ENCODE data around the gene UBE2E2.

UBE2E2 gene

GRCh38 chr3:23193831-23194230, 9.3 kb upstream of the UBE2E2 start:
- no peak for DNase-seq (ENCODE audit: low read depth)

GRCh38 chr3:23198801-23199200, 4.3 kb upstream of the UBE2E2 start:
- DNase-seq (ENCODE audit: low read depth), result no peak

- no peak for DNase-seq (ENCODE audit: low read depth)
Measured at GRCh38 chr3:23199649-23200048, 3.5 kb upstream of the UBE2E2 start.

- DNase-seq (ENCODE audit: low read depth), result no peak
Measured at GRCh38 chr3:23201154-23201838, 1.8 kb upstream of the UBE2E2 start.

- DNase-seq (ENCODE audit: low read depth), result peak; percentile 6
Measured at GRCh38 chr3:23202203-23202920, 765 bp upstream of the UBE2E2 start.

GRCh38 chr3:23203708-23204330, 692 bp downstream of the UBE2E2 start:
- DNase-seq (ENCODE audit: low read depth), result no peak

GRCh38 chr3:23206366-23206765, 3.2 kb downstream of the UBE2E2 start:
- no peak for DNase-seq (ENCODE audit: low read depth)

GRCh38 chr3:23209103-23209502, 6.0 kb downstream of the UBE2E2 start:
- DNase-seq (ENCODE audit: low read depth), result no peak

- DNase-seq (ENCODE audit: low read depth), result no peak
Measured at GRCh38 chr3:23209747-23210487, 6.8 kb downstream of the UBE2E2 start.

- DNase-seq (ENCODE audit: low read depth), result no peak
Measured at GRCh38 chr3:23213813-23214212, 10.7 kb downstream of the UBE2E2 start.

- no peak for DNase-seq (ENCODE audit: low read depth)
Measured at GRCh38 chr3:23217872-23218554, 14.9 kb downstream of the UBE2E2 start.

- DNase-seq (ENCODE audit: low read depth), result no peak
Measured at GRCh38 chr3:23219117-23219516, 16.0 kb downstream of the UBE2E2 start.

GRCh38 chr3:23219552-23219951, 16.4 kb downstream of the UBE2E2 start:
- DNase-seq (ENCODE audit: low read depth), result no peak

GRCh38 chr3:23221136-23221535, 18.0 kb downstream of the UBE2E2 start:
- DNase-seq (ENCODE audit: low read depth), result no peak

GRCh38 chr3:23232016-23232415, 28.9 kb downstream of the UBE2E2 start:
- no peak for DNase-seq (ENCODE audit: low read depth)

- DNase-seq (ENCODE audit: low read depth), result no peak
Measured at GRCh38 chr3:23232854-23233253, 29.7 kb downstream of the UBE2E2 start.

GRCh38 chr3:23235264-23235663, 32.1 kb downstream of the UBE2E2 start:
- no peak for DNase-seq (ENCODE audit: low read depth)

GRCh38 chr3:23236890-23237289, 33.8 kb downstream of the UBE2E2 start:
- DNase-seq (ENCODE audit: low read depth), result no peak

- no peak for DNase-seq (ENCODE audit: low read depth)
Measured at GRCh38 chr3:23238156-23238555, 35.0 kb downstream of the UBE2E2 start.

- DNase-seq (ENCODE audit: low read depth), result no peak
Measured at GRCh38 chr3:23238578-23238977, 35.5 kb downstream of the UBE2E2 start.

- no peak for DNase-seq (ENCODE audit: low read depth)
Measured at GRCh38 chr3:23239211-23240068, 36.3 kb downstream of the UBE2E2 start.
